Fibroblast of the aortic adventitia (primary cell): ENCODE results near the gene RFLNA. TPM values are rescaled to one million over a fixed set of nuclear protein-coding genes. Genes with fewer than 3 reads are reported as not detected.

ENCODE experiments used
- DNase-seq: peaks from one replicate; pipeline ENCODE4 v3.0.0-alpha.2; 2010; ENCODE audit warnings: low read depth
- H3K4me3 ChIP-seq: 2 replicates; pipeline ENCODE4 v1.5.1; 2011; ENCODE audit warnings: low read depth, mild to moderate bottlenecking, control low read depth, low read length, moderate library complexity
- total RNA-seq: library from RNA; depleted of rRNA; stranded (reverse); fragments of >200 nt; gene quantifications from 2 replicates; pipeline ENCODE4 v1.2.3, GENCODE V29; 2012; ENCODE audit warnings: low replicate concordance
- TF ChIP-seq, protein P1 (sequence below): IDR thresholded peaks from 2 replicates; pipeline ENCODE4 v1.5.1; 2011; ENCODE audit warnings: mild to moderate bottlenecking, low read length, control low read depth, inconsistent platforms; ENCODE audit not compliant: insufficient read depth

The RFLNA gene
- total RNA-seq, 1 donor, result 0.45 TPM

DNA sequence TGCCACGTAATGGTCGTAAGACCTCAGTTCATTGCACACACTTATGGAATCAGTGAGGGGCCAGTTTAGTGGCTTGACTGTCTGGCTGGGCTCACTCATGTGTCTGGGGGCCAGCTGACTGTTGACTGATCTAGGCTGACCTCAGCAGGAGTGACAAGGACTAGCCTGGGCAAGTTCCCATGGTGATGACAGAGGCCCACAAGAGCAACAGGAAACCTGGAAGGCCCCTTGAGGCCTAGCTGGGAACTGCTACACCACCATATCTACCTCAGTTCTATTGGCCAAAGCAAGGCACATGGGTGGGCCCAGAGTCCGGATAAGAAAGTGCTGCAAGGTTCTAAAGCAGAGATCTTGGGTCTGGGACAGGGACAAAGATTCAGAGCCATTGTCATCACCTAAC lies 21.3 kb upstream of the RFLNA start:
- H3K4me3 ChIP-seq, result no peak overlapping the region
- TF ChIP-seq, protein P1, sequence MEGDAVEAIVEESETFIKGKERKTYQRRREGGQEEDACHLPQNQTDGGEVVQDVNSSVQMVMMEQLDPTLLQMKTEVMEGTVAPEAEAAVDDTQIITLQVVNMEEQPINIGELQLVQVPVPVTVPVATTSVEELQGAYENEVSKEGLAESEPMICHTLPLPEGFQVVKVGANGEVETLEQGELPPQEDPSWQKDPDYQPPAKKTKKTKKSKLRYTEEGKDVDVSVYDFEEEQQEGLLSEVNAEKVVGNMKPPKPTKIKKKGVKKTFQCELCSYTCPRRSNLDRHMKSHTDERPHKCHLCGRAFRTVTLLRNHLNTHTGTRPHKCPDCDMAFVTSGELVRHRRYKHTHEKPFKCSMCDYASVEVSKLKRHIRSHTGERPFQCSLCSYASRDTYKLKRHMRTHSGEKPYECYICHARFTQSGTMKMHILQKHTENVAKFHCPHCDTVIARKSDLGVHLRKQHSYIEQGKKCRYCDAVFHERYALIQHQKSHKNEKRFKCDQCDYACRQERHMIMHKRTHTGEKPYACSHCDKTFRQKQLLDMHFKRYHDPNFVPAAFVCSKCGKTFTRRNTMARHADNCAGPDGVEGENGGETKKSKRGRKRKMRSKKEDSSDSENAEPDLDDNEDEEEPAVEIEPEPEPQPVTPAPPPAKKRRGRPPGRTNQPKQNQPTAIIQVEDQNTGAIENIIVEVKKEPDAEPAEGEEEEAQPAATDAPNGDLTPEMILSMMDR, result peak; percentile 38
- DNase-seq, result peak; percentile 14

DNA sequence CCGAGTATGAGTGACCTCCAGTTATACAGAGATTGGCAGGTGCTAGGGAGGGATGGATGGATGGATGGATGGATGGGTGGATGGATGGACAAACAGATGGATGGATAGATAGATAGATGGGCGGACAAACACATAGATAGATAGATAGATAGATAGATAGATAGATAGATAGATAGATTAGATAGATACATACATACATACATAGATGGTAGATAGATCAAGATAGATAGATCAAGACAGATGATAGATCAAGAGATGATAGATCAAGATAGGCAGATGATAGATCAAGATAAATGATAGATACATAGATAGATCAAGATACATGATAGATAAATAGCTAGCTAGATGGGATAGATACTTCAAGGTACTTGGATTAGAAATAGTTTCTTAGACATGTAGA lies 18.6 kb upstream of the RFLNA start:
- TF ChIP-seq, protein P1, result no peak
- no peak overlapping the region for H3K4me3 ChIP-seq
- no peak for DNase-seq

DNA sequence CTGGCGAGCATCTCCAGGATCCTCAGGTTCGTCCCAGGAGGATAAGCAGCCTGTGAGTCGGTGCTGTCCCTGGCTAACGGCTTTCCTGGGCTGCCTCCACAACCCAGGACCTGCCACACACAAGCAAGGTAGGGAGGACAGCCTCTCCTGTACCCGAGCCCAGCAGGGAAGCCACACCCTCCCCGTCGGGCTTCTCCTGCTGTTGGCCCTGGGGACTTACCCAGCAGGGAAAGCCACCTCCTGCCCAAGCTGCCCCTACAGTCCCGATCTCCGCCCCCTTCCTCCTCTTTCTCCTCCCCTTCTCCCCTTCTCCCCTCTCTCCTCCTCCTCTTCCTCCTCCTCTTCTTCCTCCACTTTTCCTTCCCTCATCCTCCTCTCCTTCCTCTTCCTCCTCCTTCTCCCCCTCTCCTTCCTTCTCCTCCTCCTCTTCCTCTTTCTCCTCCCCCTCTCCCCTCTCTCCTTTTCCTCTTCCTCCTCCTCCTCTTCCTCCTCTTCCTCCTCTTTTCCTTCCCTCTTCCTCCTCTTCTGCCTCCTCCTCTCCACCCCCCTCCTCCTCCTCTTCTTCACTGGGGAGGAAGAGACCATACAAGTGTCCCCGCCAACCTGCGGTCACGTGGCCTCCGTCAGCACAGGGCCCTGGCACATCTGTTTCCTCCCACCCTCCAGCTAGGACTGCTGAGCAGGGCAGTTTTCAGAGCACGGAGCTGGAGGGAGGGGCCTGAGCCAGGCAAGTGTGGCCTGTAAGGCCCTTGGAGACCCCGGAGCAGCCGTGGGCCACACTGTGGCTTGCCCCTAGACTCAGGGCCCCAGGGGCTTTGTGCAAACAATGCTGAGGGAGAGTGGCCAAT lies 17.3 kb upstream of the RFLNA start:
- H3K4me3 ChIP-seq, result no peak overlapping the region
- no peak for DNase-seq
- TF ChIP-seq, protein P1, result no peak

DNA sequence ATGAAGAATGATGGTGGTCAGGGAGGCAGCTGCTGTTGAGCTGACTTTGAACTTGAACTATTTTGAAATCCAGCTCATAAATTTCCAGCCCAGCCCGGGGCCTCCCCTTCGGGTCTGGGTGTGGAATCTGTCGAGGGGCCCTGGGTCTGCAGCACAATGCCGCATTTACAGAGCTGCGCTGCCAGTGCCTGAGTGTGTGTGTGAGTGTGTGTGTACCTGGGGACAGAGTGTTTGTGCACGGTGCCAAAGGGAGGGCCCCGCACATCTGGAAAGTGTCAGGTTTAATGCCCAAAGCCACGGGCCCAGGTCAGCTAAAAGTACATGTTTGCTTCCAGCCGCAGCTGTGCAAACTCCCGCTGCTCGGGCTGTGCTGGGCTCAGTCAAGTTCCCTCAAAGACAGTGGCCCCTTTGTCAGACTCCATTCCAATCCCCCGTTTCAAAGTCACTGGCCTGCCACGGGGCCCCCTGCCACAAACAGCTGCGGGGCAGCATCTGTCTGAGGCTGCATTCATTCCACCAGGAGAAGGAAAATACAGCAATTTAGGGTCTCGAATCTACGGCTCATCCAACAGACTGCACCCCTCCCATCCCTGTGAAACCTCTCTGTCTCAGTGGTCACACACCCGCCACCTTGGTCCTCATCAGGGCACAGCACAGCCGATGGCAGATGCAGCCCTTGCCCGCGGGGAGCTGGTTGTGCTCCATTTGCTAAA lies 16.3 kb upstream of the RFLNA start:
- TF ChIP-seq, protein P1, result no peak
- no peak for DNase-seq
- H3K4me3 ChIP-seq, result no peak overlapping the region

DNA sequence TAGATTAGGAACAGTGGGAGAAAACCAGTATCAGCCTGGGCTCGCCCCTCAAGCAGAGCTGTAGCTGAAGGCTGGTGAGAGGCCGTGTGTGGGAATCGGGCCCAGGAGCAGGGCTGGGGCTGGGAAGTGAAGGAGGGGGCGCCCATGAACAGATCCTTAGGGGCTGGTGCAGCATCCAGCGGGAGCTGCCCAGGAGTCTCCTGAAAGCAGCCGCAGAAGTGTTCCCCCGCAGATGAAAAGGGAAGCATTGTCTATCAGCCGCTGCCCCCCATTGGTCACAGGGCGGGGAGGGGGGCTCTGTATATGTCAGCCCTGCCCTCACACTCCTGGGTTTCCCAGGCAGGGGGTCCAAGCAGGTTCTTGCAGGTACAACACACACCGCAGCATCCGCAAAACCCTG lies 15.6 kb upstream of the RFLNA start:
- TF ChIP-seq, protein P1, result no peak

DNA sequence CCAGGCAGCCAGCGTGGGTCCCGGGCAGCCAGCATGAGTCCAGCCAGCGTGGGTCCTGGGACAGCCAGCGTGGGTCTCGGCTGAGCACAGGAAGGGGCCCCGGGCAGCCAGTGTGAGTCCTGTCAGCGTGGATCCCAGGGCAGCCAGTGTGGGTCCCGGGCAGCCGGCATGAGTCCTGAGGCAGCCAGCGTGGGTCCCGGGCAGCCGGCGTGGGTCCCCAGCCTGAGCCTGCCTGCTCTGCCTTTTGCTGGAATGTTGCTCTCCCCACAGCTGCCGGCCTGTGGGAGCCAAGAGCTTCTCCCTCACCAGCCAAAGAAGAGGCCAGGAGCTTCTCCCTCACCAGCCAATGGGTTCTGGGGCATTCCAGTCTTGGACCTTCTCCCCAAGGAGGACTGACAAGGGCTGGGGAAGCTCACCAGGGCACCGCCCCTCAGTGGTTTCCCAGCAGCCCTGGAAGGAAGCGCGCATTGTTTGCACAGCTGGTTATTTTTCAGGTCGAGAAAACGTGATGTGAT lies 15.0 kb upstream of the RFLNA start:
- TF ChIP-seq, protein P1, result no peak
- DNase-seq, result peak; percentile 5
- H3K4me3 ChIP-seq, result no peak overlapping the region

More for the DNA sequence above, 15.6 kb upstream of the RFLNA start:
- no peak for DNase-seq
- H3K4me3 ChIP-seq, result no peak overlapping the region
